Heart left ventricle (tissue), 16 donors: ENCODE measurements around the gene NLGN3. TPM values are rescaled to one million over a fixed set of nuclear protein-coding genes. Genes with fewer than 3 reads are reported as not detected.

Source experiments
- ATAC-seq, 4 donors: fragments of 200-7000 bp; cut with Tn5 transposase; one replicate each; pipeline ENCODE4 v1.9.1; 2020 to 2022; ENCODE audit warnings: moderate library complexity in 4 of 4, mild to moderate bottlenecking in 3 of 4, moderate number of reproducible peaks in 1 of 4
- DNase-seq, 5 donors: peaks; one replicate each; pipeline ENCODE4 v3.0.0-alpha.2; 2020
- H3K27ac ChIP-seq, 12 donors: fragments of 200-600 bp; sonication (generic) in 4 of 12; one replicate each; pipeline versions ENCODE4 v1.5.0 to v1.8.0; 2016 to 2022; ENCODE audit warnings: mild to moderate bottlenecking in 2 of 12
- H3K27me3 ChIP-seq, 9 donors: fragments of 200-600 bp; sonication (generic) in 2 of 9; one replicate each; pipeline versions ENCODE4 v1.5.1 to v1.8.0; 2016 to 2022; ENCODE audit warnings: mild to moderate bottlenecking in 3 of 9
- H3K36me3 ChIP-seq, 9 donors: fragments of 200-600 bp; sonication (generic) in 2 of 9; one replicate each; pipeline versions ENCODE4 v1.5.0 to v1.8.0; 2018 to 2022; ENCODE audit warnings: mild to moderate bottlenecking in 2 of 9
- H3K4me1 ChIP-seq, 12 donors: fragments of 200-600 bp; sonication (generic) in 4 of 12; one replicate each; pipeline versions ENCODE4 v1.5.0 to v1.8.0; 2016 to 2022; ENCODE audit warnings: mild to moderate bottlenecking in 3 of 12
- H3K4me3 ChIP-seq, 12 donors: fragments of 200-600 bp; sonication (generic) in 4 of 12; one replicate each; pipeline versions ENCODE4 v1.5.0 to v1.8.0; 2017 to 2022; ENCODE audit warnings: mild to moderate bottlenecking in 9 of 12, moderate library complexity in 4 of 12
- H3K9me3 ChIP-seq, 12 donors: fragments of 200-600 bp; sonication (generic) in 4 of 12; one replicate each; pipeline versions ENCODE4 v1.5.0 to v1.8.0; 2016 to 2022; ENCODE audit warnings: mild to moderate bottlenecking in 1 of 12
- POLR2A ChIP-seq, 2 donors: fragments of 450-650 bp; IDR thresholded peaks; one replicate each; pipeline ENCODE4 v1.6.1; 2017; ENCODE audit warnings: antibody characterized with exemption in 2 of 2, mild to moderate bottlenecking in 2 of 2, moderate library complexity in 2 of 2
- WGBS, 4 donors: extraction: QIAGEN DNeasy Blood & Tissue Kit in 2 of 4; methylation state at CpG; one replicate each; pipeline versions ENCODE4 v1.1.5 to v1.1.7; 2013 to 2018; 5-methylcytosine and 5-hydroxymethylcytosine counted together
- intact Hi-C, 10 donors: fragments of 100-400 bp; cut with DNase I; formaldehyde crosslinking; loops; one replicate each; pipeline versions ENCODE4 v1.11.1 to v1.14.2; 2022
- polyA plus RNA-seq, 2 donors: library from polyadenylated mRNA; stranded (reverse); fragments of 200-250 nt; gene quantifications; one replicate each; pipeline ENCODE4 v1.2.3, GENCODE V29; 2013
- total RNA-seq, 9 donors: library from RNA; depleted of rRNA in 2 of 9; stranded (reverse); fragments of >200 nt in 2 of 9; fragmentation: NEBNext Ultra II Directional in 3 of 9; extraction: Animal tissue kit (Norgen Biotek cat#: 25700) in 3 of 9; gene quantifications; one replicate each; pipeline versions ENCODE4 v1.1.0 to v1.2.4, GENCODE V29; 2016 to 2023
- TF ChIP-seq, protein P1 (sequence below), 12 donors: fragments of 200-600 bp; sonication (generic) in 4 of 12; IDR thresholded peaks; one replicate each; pipeline versions ENCODE4 v1.5.0 to v1.8.0; 2018 to 2022; ENCODE audit warnings: antibody characterized with exemption in 12 of 12, mild to moderate bottlenecking in 5 of 12
- donor health status: ischemic (EF 13 %, LVEDD 7.1; RV severe dilation, severe dysfunction).
- donor health status: healthy with polysubstance abuse.
- donor health status: DM: no; HTN: yes; CAD: no.
- donor health status: DM: no; HTN: no; CAD: no.
- donor health status: ischemic (EF 25% LVEDD 6.9; RV normal size, moderate dysfunction).
- donor health status: ischemic (EF 25% LVEDD 5.7; RV mildly dilated, moderate dysfunction).
- donor health status: healthy.
- donor health status: DM: yes; HTN: yes; CAD: no.
- donor health status: ischemic (EF 35%, LVEDD 5.7; RV mildly dilated, moderate dysfunction).
- donor health status: nonischemic (EF 11% LVEDD 7.7; RV severe dilation, severe dysfunction).
- donor health status: DM: yes; HTN: yes; CAD: no.
- donor health status: PGD.
- donor health status: ischemic (EF 29% LVEDD 5.4; RV normal size, mild dysfunction).
- donor health status: nonischemic (EF 23%, LVEDD 6.1; RV moderate dilation, normal function).

The NLGN3 gene
- total and polyA plus RNA-seq, 11 donors: 0.14 to 1.3 (median 0.49) TPM

GRCh38 chrX:71212536-71212935 is 67.9 kb downstream of the NLGN3 start:
- Histone ChIP-seq H3K4me3 (no peak overlapping the region), H3K9me3 (no peaks in the 10 kb centered on the region), H3K27ac (no peak overlapping the region), H3K27me3 (peaks cover 0 to 7% (median 0%) of the 10 kb centered on the region in 9 donors), H3K4me1 (no peaks in the 10 kb centered on the region), H3K36me3 (no peaks in the 10 kb centered on the region)
- DNase-seq: no peak
- no peak for ATAC-seq
- intact Hi-C loops: loop anchor here in 1 of 10 donors (10.0 kb wide), 1 partner anchor 58 kb away; no protein-coding TSS in a partner anchor
- 50 to 64% (median 61%) methylated on average over 5 of the region's 5 CpGs for WGBS, 4 donors
- no peak for TF ChIP-seq POLR2A (IDR thresholded peaks at IDR 0.05)
- TF ChIP-seq, protein P1, sequence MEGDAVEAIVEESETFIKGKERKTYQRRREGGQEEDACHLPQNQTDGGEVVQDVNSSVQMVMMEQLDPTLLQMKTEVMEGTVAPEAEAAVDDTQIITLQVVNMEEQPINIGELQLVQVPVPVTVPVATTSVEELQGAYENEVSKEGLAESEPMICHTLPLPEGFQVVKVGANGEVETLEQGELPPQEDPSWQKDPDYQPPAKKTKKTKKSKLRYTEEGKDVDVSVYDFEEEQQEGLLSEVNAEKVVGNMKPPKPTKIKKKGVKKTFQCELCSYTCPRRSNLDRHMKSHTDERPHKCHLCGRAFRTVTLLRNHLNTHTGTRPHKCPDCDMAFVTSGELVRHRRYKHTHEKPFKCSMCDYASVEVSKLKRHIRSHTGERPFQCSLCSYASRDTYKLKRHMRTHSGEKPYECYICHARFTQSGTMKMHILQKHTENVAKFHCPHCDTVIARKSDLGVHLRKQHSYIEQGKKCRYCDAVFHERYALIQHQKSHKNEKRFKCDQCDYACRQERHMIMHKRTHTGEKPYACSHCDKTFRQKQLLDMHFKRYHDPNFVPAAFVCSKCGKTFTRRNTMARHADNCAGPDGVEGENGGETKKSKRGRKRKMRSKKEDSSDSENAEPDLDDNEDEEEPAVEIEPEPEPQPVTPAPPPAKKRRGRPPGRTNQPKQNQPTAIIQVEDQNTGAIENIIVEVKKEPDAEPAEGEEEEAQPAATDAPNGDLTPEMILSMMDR (IDR thresholded peaks at IDR 0.05): no peak

DNA sequence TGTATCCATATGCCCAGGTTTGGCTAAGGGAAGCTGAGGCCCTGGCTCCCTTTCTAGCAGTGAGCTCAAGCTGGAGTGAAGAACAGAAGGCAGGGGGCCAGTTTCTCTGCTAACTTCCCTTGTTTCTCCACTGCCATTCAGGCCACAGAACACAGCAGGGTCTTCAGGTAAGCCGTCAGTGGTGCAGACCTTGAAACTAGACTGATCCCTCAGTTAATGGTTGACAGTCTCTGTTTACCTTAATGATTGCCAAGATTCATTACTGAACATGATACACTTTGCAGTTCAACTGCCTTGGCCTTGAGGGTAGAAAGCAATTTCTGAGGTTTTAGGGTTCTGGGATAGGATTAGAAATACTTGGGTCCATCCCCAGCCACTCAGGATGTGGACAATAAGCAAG is 69.5 kb downstream of the NLGN3 start:
- H3K4me3 ChIP-seq: no peak overlapping the region
- 71 to 91% (median 89%) methylated on average over 1 of the region's 1 CpG for WGBS, 4 donors
- intact Hi-C loops: loop anchor here in 1 of 10 donors (10.0 kb wide), 1 partner anchor 59 kb away; no protein-coding TSS in a partner anchor
- no peak for DNase-seq
- ATAC-seq: no peak
- peaks cover 0 to 7% (median 0%) of the 10 kb centered on the region in 9 donors for H3K27me3 ChIP-seq
- TF ChIP-seq, protein P1 (IDR thresholded peaks at IDR 0.05): no peak
- no peak for TF ChIP-seq POLR2A (IDR thresholded peaks at IDR 0.05)
- H3K27ac ChIP-seq: no peak overlapping the region
- H3K36me3 ChIP-seq: no peaks in the 10 kb centered on the region
- H3K4me1 ChIP-seq: no peaks in the 10 kb centered on the region
- no peaks in the 10 kb centered on the region for H3K9me3 ChIP-seq

DNA sequence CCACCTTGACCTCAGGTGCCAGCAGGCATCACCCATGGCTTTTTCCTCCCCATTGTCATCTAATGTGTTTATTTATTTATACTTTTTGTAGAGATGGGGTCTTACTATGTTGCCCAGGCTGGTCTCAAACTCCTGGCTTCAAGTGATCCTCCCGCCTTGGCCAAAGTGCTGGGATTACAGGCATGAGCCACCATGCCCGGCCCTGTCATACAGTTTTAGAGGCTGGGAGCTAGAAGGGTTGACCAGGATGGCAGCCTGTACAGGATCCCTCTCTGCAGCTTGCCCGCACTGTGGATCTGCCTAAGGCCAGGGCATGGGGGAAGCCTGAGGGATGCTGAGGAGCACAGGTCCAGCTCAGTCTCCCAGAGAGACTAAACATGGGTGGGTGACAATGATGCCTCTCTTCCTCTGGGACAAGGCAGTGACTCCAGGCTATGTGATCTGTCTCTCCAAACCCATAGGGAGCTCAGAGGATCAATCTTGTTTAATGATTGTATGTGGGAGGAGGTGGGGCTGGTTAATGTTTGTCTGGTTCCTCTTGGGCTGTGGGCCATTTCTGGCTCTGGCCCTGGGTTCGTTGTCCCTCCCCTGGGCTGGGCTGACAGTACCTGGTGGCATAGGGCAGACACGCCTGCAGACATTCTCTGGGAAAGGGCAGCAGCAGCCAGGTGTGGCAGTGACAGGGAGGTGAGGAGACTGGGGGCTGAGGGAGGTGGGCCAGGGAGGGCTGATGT is 70.1 kb downstream of the NLGN3 start:
- ATAC-seq: no peak

GRCh38 chrX:71215338-71215912 is 70.8 kb downstream of the NLGN3 start:
- TF ChIP-seq, protein P1 (IDR thresholded peaks at IDR 0.05): no peak
- TF ChIP-seq POLR2A (IDR thresholded peaks at IDR 0.05): no peak
- Histone ChIP-seq H3K4me3 (no peak overlapping the region), H3K27me3 (peaks cover 0 to 7% (median 0%) of the 10 kb centered on the region in 9 donors), H3K4me1 (no peaks in the 10 kb centered on the region), H3K36me3 (no peaks in the 10 kb centered on the region), H3K27ac (no peak overlapping the region), H3K9me3 (no peaks in the 10 kb centered on the region)
- ATAC-seq (no peak), DNase-seq (no peak)
- intact Hi-C loops: loop anchor here in 1 of 10 donors (10.0 kb wide), 1 partner anchor 61 kb away; no protein-coding TSS in a partner anchor
- WGBS, 4 donors: 80 to 84% (median 82%) methylated on average over 10 of the region's 10 CpGs

More for the DNA sequence above, 70.1 kb downstream of the NLGN3 start:
- DNase-seq: no peak
- TF ChIP-seq, protein P1 (IDR thresholded peaks at IDR 0.05): no peak
- no peak for TF ChIP-seq POLR2A (IDR thresholded peaks at IDR 0.05)
- 70 to 82% (median 77%) methylated on average over 5 of the region's 5 CpGs for WGBS, 4 donors
- intact Hi-C loops: loop anchor here in 1 of 10 donors (10.0 kb wide), 1 partner anchor 60 kb away; no protein-coding TSS in a partner anchor
- Histone ChIP-seq H3K9me3 (no peaks in the 10 kb centered on the region), H3K27ac (no peak overlapping the region), H3K36me3 (no peaks in the 10 kb centered on the region), H3K4me3 (no peak overlapping the region), H3K4me1 (no peaks in the 10 kb centered on the region), H3K27me3 (peaks cover 0 to 7% (median 0%) of the 10 kb centered on the region in 9 donors)
